WTC11 (cell line): ENCODE results near the gene BMPER. TPM values are rescaled to one million over a fixed set of nuclear protein-coding genes. Genes with fewer than 3 reads are reported as not detected.

Experiments
- ATAC-seq: fragments of 200-7000 bp; cut with Tn5 transposase; 2 replicates; pipeline ENCODE4 v1.10.0; 2021; ENCODE audit warnings: mild to moderate bottlenecking, moderate library complexity
- CTCF ChIA-PET: fragments of 300-600 bp; sonication (Branson Sonifier 250); formaldehyde crosslinking; loops from one replicate; lab custom pipeline; 2021; ENCODE audit warnings: antibody characterized with exemption; lab: Charles Lee
- POLR2A ChIA-PET: fragments of 350-600 bp; sonication (Branson Sonifier 250); formaldehyde crosslinking; loops from one replicate; lab custom pipeline; 2021; ENCODE audit warnings: antibody characterized with exemption; lab: Charles Lee
- DNase-seq: peaks from one replicate; pipeline ENCODE4 v3.0.0; 2021; ENCODE audit warnings: low spot score
- H3K27ac Mint-ChIP-seq: 2 replicates; pipeline ENCODE4 v1.8.0; 2021; ENCODE audit warnings: mixed read lengths
- H3K27me3 Mint-ChIP-seq: 2 replicates; pipeline ENCODE4 v1.8.0; 2021; ENCODE audit warnings: low read depth, mild to moderate bottlenecking, moderate library complexity, mixed read lengths
- H3K36me3 Mint-ChIP-seq: 2 replicates; pipeline ENCODE4 v1.8.0; 2021; ENCODE audit warnings: mixed read lengths
- H3K4me1 Mint-ChIP-seq: 2 replicates; pipeline ENCODE4 v1.8.0; 2022; ENCODE audit warnings: mixed read lengths
- H3K4me3 Mint-ChIP-seq: 2 replicates; pipeline ENCODE4 v1.8.0; 2021; ENCODE audit warnings: mild to moderate bottlenecking, moderate library complexity, mixed read lengths
- H3K9me3 Mint-ChIP-seq: 2 replicates; pipeline ENCODE4 v1.8.0; 2021; ENCODE audit warnings: mixed read lengths
- CREB1 ChIP-seq: sonication (generic); formaldehyde crosslinking; IDR thresholded peaks from 2 replicates; pipeline ENCODE4 v1.8.0; 2023; ENCODE audit warnings: mild to moderate bottlenecking, missing genetic modification reagents
- ESRRA ChIP-seq: sonication (generic); formaldehyde crosslinking; IDR thresholded peaks from 2 replicates; pipeline ENCODE4 v1.8.1; 2022; ENCODE audit warnings: mild to moderate bottlenecking, missing genetic modification reagents, borderline replicate concordance
- MXD4 ChIP-seq: fragments of 250-450 bp; sonication (Bioruptor Pico); IDR thresholded peaks from 2 replicates; pipeline ENCODE4 v1.8.0; 2021; ENCODE audit warnings: mild to moderate bottlenecking, moderate library complexity, borderline replicate concordance
- NFYB ChIP-seq: sonication (generic); formaldehyde crosslinking; conservative IDR thresholded peaks from 2 replicates; pipeline ENCODE4 v1.8.0; 2022; ENCODE audit warnings: low read depth, missing genetic modification reagents
- NR1H2 ChIP-seq: sonication (generic); formaldehyde crosslinking; IDR thresholded peaks from 2 replicates; pipeline ENCODE4 v1.9.0; 2021; ENCODE audit warnings: mild to moderate bottlenecking, moderate library complexity, missing genetic modification reagents
- TCF7 ChIP-seq: sonication (generic); formaldehyde crosslinking; IDR thresholded peaks from 2 replicates; pipeline ENCODE4 v1.8.0; 2022; ENCODE audit warnings: mild to moderate bottlenecking, low read depth, missing genetic modification reagents, moderate library complexity
- TEAD1 ChIP-seq: sonication (generic); formaldehyde crosslinking; IDR thresholded peaks from 2 replicates; pipeline ENCODE4 v1.8.0; 2022; ENCODE audit warnings: mild to moderate bottlenecking, missing genetic modification reagents
- TEAD4 ChIP-seq: sonication (generic); formaldehyde crosslinking; IDR thresholded peaks from 2 replicates; pipeline ENCODE4 v1.8.0; 2022; ENCODE audit warnings: mild to moderate bottlenecking, missing genetic modification reagents
- ZNF317 ChIP-seq: sonication (generic); formaldehyde crosslinking; IDR thresholded peaks from 2 replicates; pipeline ENCODE4 v1.8.1; 2023; ENCODE audit warnings: low read depth, mild to moderate bottlenecking, moderate library complexity, missing genetic modification reagents, borderline replicate concordance
- ZNF671 ChIP-seq: fragments of 250-450 bp; sonication (Bioruptor Pico); IDR thresholded peaks from 2 replicates; pipeline ENCODE4 v1.8.0; 2021; ENCODE audit warnings: mild to moderate bottlenecking
- total RNA-seq: library from RNA; stranded (reverse); gene quantifications from 3 replicates; pipeline ENCODE4 v1.2.3, GENCODE V29; 2021
- TF ChIP-seq, protein P1 (sequence below): fragments of 250-450 bp; sonication (Bioruptor Pico); IDR thresholded peaks from 2 replicates; pipeline ENCODE4 v1.8.0; 2021; ENCODE audit warnings: mild to moderate bottlenecking
- TF ChIP-seq, protein P2 (sequence below): sonication (generic); formaldehyde crosslinking; IDR thresholded peaks from 2 replicates; pipeline ENCODE4 v1.8.0; 2022; ENCODE audit warnings: mild to moderate bottlenecking, missing genetic modification reagents
- TF ChIP-seq, protein P3 (sequence below): sonication (generic); formaldehyde crosslinking; IDR thresholded peaks from 2 replicates; pipeline ENCODE4 v1.8.0; 2023; ENCODE audit warnings: missing genetic modification reagents
- TF ChIP-seq, protein P4 (sequence below): sonication (generic); formaldehyde crosslinking; IDR thresholded peaks from 2 replicates; pipeline ENCODE4 v1.8.0; 2022; ENCODE audit warnings: missing genetic modification reagents
- TF ChIP-seq, protein P5 (sequence below): fragments of 200-600 bp; IDR thresholded peaks from 2 replicates; pipeline ENCODE4 v1.8.0; 2022; ENCODE audit warnings: antibody characterized with exemption
- TF ChIP-seq, protein P6 (sequence below): fragments of 250-450 bp; sonication (Bioruptor Pico); IDR thresholded peaks from 2 replicates; pipeline ENCODE4 v2.1.2; 2022; ENCODE audit warnings: mild to moderate bottlenecking, moderate library complexity
- TF ChIP-seq, protein P7 (sequence below): sonication (generic); formaldehyde crosslinking; IDR thresholded peaks from 2 replicates; pipeline ENCODE4 v1.8.1; 2023; ENCODE audit warnings: mild to moderate bottlenecking, missing genetic modification reagents
- TF ChIP-seq, protein P8 (sequence below): sonication (generic); formaldehyde crosslinking; IDR thresholded peaks from 2 replicates; pipeline ENCODE4 v1.8.1; 2022; ENCODE audit warnings: low read depth, mild to moderate bottlenecking, moderate library complexity, missing genetic modification reagents, borderline replicate concordance
- TF ChIP-seq, protein P9 (sequence below): sonication (generic); formaldehyde crosslinking; conservative IDR thresholded peaks from 2 replicates; pipeline ENCODE4 v1.8.1; 2022; ENCODE audit warnings: mild to moderate bottlenecking, missing genetic modification reagents

BMPER gene
- total RNA-seq, 1 experiment from 2014 or later: 1.9 TPM

DNA sequence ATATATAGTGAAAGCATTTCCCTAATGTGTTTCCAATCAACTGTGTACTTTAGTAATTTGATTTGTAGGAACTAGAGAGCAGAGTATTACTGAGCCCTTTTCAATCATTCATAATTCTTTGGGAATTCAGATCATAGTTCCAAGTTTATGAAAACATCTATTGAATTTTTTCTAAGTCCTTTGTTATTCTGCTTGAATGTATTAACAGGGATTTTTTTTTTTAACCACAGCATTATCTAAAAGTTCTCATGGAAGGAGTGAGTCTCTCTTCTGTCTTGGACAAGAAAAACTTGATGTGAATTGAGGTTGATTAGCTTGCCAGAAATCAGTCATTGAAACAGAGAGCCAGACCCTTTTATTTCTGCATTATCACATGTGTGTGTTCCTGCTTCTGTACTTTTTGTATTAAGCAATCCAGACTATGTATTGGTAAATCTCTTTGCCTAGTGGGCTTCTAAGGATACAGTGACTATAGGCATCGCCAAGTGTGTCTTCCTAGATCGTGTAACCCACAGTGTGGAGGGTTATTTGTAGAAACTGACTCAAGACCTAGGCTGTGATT is 59.9 kb downstream of the BMPER start:
- no peaks in the 10 kb centered on the region; the same call in 1 of the 2 replicates for H3K27me3 Mint-ChIP-seq
- no peak overlapping the region for H3K27ac Mint-ChIP-seq
- CTCF ChIA-PET: interaction anchor here (1.3 kb wide), 2 partner anchors 17 to 32 kb away, joined by 3 read pairs; no protein-coding TSS in a partner anchor
- TF ChIP-seq TCF7 (CRISPR knock-in tag): no peak
- TF ChIP-seq, protein P1, sequence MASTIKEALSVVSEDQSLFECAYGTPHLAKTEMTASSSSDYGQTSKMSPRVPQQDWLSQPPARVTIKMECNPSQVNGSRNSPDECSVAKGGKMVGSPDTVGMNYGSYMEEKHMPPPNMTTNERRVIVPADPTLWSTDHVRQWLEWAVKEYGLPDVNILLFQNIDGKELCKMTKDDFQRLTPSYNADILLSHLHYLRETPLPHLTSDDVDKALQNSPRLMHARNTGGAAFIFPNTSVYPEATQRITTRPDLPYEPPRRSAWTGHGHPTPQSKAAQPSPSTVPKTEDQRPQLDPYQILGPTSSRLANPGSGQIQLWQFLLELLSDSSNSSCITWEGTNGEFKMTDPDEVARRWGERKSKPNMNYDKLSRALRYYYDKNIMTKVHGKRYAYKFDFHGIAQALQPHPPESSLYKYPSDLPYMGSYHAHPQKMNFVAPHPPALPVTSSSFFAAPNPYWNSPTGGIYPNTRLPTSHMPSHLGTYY (CRISPR knock-in tag): no peak
- TF ChIP-seq, protein P2, sequence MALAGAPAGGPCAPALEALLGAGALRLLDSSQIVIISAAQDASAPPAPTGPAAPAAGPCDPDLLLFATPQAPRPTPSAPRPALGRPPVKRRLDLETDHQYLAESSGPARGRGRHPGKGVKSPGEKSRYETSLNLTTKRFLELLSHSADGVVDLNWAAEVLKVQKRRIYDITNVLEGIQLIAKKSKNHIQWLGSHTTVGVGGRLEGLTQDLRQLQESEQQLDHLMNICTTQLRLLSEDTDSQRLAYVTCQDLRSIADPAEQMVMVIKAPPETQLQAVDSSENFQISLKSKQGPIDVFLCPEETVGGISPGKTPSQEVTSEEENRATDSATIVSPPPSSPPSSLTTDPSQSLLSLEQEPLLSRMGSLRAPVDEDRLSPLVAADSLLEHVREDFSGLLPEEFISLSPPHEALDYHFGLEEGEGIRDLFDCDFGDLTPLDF (CRISPR knock-in tag): no peak
- TF ChIP-seq MXD4 (CRISPR knock-in tag): no peak
- TF ChIP-seq, protein P3, sequence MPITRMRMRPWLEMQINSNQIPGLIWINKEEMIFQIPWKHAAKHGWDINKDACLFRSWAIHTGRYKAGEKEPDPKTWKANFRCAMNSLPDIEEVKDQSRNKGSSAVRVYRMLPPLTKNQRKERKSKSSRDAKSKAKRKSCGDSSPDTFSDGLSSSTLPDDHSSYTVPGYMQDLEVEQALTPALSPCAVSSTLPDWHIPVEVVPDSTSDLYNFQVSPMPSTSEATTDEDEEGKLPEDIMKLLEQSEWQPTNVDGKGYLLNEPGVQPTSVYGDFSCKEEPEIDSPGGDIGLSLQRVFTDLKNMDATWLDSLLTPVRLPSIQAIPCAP (CRISPR knock-in tag): no peak
- TF ChIP-seq, all 79 proteins: peak for 0
- DNase-seq (no peak), ATAC-seq (no peak)
- Mint-ChIP-seq H3K36me3 (no peaks in the 10 kb centered on the region), H3K9me3 (no peaks in the 10 kb centered on the region), H3K4me1 (peaks cover 18% of the 10 kb centered on the region), H3K4me3 (no peak overlapping the region)
- POLR2A ChIA-PET: no interaction called here

DNA sequence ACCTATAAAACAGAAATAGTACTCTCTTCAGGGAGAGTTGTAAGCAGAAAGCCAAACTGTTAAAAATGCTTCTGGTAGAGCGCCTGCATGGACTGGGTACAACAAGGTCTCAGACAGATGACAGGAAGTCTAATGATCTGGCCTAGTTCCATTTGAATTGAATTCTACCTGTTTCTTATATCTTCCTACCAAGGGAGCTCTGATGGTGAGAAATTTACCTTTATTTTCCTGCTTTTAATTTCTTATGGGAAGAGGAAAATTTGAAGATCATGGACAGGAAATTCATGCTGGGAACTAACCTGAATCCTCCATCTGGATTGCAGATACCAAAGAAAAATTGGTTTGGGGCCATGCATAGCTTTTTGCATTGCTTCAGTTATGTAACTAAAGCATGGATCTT is 63.3 kb downstream of the BMPER start:
- Mint-ChIP-seq H3K9me3 (no peaks in the 10 kb centered on the region), H3K27me3 (no peaks in the 10 kb centered on the region; the same call in 1 of the 2 replicates), H3K4me3 (no peak overlapping the region), H3K4me1 (peaks cover 26% of the 10 kb centered on the region), H3K36me3 (no peaks in the 10 kb centered on the region), H3K27ac (no peak overlapping the region)
- ChIA-PET CTCF (interaction anchor here (1.4 to 2.8 kb wide), 2 partner anchors 14 to 36 kb away, joined by 3 to 10 read pairs; no protein-coding TSS in a partner anchor), POLR2A (no interaction called here)
- ATAC-seq (no peak), DNase-seq (no peak)
- TF ChIP-seq CREB1 (CRISPR knock-in tag) (no peak), TEAD4 (no peak), ZNF671 (CRISPR knock-in tag) (no peak), TEAD1 (no peak), ESRRA (CRISPR knock-in tag) (no peak), ZNF317 (no peak), NR1H2 (CRISPR knock-in tag) (no peak), NFYB (no peak)
- TF ChIP-seq, protein P4, sequence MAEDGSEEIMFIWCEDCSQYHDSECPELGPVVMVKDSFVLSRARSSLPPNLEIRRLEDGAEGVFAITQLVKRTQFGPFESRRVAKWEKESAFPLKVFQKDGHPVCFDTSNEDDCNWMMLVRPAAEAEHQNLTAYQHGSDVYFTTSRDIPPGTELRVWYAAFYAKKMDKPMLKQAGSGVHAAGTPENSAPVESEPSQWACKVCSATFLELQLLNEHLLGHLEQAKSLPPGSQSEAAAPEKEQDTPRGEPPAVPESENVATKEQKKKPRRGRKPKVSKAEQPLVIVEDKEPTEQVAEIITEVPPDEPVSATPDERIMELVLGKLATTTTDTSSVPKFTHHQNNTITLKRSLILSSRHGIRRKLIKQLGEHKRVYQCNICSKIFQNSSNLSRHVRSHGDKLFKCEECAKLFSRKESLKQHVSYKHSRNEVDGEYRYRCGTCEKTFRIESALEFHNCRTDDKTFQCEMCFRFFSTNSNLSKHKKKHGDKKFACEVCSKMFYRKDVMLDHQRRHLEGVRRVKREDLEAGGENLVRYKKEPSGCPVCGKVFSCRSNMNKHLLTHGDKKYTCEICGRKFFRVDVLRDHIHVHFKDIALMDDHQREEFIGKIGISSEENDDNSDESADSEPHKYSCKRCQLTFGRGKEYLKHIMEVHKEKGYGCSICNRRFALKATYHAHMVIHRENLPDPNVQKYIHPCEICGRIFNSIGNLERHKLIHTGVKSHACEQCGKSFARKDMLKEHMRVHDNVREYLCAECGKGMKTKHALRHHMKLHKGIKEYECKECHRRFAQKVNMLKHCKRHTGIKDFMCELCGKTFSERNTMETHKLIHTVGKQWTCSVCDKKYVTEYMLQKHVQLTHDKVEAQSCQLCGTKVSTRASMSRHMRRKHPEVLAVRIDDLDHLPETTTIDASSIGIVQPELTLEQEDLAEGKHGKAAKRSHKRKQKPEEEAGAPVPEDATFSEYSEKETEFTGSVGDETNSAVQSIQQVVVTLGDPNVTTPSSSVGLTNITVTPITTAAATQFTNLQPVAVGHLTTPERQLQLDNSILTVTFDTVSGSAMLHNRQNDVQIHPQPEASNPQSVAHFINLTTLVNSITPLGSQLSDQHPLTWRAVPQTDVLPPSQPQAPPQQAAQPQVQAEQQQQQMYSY: no peak
- TF ChIP-seq, protein P5, sequence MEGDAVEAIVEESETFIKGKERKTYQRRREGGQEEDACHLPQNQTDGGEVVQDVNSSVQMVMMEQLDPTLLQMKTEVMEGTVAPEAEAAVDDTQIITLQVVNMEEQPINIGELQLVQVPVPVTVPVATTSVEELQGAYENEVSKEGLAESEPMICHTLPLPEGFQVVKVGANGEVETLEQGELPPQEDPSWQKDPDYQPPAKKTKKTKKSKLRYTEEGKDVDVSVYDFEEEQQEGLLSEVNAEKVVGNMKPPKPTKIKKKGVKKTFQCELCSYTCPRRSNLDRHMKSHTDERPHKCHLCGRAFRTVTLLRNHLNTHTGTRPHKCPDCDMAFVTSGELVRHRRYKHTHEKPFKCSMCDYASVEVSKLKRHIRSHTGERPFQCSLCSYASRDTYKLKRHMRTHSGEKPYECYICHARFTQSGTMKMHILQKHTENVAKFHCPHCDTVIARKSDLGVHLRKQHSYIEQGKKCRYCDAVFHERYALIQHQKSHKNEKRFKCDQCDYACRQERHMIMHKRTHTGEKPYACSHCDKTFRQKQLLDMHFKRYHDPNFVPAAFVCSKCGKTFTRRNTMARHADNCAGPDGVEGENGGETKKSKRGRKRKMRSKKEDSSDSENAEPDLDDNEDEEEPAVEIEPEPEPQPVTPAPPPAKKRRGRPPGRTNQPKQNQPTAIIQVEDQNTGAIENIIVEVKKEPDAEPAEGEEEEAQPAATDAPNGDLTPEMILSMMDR: no peak
- TF ChIP-seq, protein P6, sequence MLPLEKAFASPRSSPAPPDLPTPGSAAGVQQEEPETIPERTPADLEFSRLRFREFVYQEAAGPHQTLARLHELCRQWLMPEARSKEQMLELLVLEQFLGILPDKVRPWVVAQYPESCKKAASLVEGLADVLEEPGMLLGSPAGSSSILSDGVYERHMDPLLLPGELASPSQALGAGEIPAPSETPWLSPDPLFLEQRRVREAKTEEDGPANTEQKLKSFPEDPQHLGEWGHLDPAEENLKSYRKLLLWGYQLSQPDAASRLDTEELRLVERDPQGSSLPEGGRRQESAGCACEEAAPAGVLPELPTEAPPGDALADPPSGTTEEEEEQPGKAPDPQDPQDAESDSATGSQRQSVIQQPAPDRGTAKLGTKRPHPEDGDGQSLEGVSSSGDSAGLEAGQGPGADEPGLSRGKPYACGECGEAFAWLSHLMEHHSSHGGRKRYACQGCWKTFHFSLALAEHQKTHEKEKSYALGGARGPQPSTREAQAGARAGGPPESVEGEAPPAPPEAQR: no peak
- TF ChIP-seq, protein P7, sequence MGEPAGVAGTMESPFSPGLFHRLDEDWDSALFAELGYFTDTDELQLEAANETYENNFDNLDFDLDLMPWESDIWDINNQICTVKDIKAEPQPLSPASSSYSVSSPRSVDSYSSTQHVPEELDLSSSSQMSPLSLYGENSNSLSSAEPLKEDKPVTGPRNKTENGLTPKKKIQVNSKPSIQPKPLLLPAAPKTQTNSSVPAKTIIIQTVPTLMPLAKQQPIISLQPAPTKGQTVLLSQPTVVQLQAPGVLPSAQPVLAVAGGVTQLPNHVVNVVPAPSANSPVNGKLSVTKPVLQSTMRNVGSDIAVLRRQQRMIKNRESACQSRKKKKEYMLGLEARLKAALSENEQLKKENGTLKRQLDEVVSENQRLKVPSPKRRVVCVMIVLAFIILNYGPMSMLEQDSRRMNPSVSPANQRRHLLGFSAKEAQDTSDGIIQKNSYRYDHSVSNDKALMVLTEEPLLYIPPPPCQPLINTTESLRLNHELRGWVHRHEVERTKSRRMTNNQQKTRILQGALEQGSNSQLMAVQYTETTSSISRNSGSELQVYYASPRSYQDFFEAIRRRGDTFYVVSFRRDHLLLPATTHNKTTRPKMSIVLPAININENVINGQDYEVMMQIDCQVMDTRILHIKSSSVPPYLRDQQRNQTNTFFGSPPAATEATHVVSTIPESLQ (CRISPR knock-in tag): no peak
- TF ChIP-seq, protein P8, sequence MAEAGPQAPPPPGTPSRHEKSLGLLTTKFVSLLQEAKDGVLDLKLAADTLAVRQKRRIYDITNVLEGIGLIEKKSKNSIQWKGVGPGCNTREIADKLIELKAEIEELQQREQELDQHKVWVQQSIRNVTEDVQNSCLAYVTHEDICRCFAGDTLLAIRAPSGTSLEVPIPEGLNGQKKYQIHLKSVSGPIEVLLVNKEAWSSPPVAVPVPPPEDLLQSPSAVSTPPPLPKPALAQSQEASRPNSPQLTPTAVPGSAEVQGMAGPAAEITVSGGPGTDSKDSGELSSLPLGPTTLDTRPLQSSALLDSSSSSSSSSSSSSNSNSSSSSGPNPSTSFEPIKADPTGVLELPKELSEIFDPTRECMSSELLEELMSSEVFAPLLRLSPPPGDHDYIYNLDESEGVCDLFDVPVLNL: no peak
- TF ChIP-seq, protein P9, sequence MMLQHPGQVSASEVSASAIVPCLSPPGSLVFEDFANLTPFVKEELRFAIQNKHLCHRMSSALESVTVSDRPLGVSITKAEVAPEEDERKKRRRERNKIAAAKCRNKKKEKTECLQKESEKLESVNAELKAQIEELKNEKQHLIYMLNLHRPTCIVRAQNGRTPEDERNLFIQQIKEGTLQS (CRISPR knock-in tag): no peak
